Fibroblast of pulmonary artery (primary cell): ENCODE data around the gene CREB5.

Source experiments
- DNase-seq: peaks from one replicate; pipeline ENCODE4 v3.0.0-alpha.2; 2010; ENCODE audit warnings: low read depth
- H3K4me3 ChIP-seq: replicated peaks from 2 replicates; pipeline ENCODE4 v1.5.1; 2011; ENCODE audit warnings: low read depth, mild to moderate bottlenecking, control low read depth, low read length, moderate library complexity
- TF ChIP-seq, protein P1 (sequence below): IDR thresholded peaks from 2 replicates; pipeline ENCODE4 v1.5.1; 2011; ENCODE audit warnings: mild to moderate bottlenecking, control low read depth, low read length, inconsistent platforms; ENCODE audit errors: missing control alignments

Gene CREB5

DNA sequence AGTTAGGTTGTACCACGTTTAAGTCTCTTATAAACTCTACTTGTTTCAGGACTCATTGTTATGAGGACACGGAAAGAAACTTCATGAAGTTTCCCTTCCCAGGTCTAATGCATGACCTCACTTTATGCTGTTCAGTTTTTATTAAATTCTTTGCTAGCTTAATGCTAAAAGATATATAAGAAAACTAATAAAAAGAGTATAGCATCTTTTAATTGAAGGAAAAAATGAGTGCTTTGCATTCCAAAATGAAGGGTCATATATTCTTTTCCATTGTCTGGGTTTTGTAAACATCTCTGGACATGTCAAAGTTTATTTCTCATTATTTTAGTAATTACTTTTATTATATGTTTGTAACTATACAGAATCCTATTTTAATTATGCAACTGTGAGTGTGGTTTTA, 255.8 kb downstream of the CREB5 start:
- no peak overlapping the region for H3K4me3 ChIP-seq
- no peak for DNase-seq
- TF ChIP-seq, protein P1, sequence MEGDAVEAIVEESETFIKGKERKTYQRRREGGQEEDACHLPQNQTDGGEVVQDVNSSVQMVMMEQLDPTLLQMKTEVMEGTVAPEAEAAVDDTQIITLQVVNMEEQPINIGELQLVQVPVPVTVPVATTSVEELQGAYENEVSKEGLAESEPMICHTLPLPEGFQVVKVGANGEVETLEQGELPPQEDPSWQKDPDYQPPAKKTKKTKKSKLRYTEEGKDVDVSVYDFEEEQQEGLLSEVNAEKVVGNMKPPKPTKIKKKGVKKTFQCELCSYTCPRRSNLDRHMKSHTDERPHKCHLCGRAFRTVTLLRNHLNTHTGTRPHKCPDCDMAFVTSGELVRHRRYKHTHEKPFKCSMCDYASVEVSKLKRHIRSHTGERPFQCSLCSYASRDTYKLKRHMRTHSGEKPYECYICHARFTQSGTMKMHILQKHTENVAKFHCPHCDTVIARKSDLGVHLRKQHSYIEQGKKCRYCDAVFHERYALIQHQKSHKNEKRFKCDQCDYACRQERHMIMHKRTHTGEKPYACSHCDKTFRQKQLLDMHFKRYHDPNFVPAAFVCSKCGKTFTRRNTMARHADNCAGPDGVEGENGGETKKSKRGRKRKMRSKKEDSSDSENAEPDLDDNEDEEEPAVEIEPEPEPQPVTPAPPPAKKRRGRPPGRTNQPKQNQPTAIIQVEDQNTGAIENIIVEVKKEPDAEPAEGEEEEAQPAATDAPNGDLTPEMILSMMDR: no peak

DNA sequence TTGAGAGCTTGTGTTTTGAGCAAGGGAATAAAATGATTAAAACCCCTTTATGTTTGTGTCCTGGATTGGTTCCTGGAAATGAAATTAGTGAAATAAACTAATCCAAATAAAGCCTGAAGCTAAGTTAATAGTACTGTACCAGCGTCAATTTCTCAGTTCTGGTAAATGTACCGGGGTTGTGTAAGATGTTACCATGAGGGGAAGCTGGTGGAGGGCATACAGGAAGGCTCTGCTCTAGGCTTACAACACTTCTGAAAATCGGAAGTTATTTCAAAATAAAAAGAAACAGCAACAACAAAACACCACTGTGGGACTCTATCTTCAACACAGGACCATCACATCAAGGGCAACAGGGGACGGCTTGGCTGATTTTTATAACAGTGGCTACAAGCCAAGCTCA, 257.0 kb downstream of the CREB5 start:
- DNase-seq: no peak
- TF ChIP-seq, protein P1: no peak
- H3K4me3 ChIP-seq: no peak overlapping the region

GRCh38 chr7:28671526-28671925, 259.2 kb downstream of the CREB5 start:
- TF ChIP-seq, protein P1: no peak
- DNase-seq: no peak
- no peak overlapping the region for H3K4me3 ChIP-seq

- no peak for DNase-seq
- TF ChIP-seq, protein P1: no peak
- no peak overlapping the region for H3K4me3 ChIP-seq
Measured at GRCh38 chr7:28672397-28672797, 260.1 kb downstream of the CREB5 start.

- no peak for DNase-seq
- TF ChIP-seq, protein P1: no peak
- H3K4me3 ChIP-seq: no peak overlapping the region
Measured at GRCh38 chr7:28674359-28674782, 262.1 kb downstream of the CREB5 start.

DNA sequence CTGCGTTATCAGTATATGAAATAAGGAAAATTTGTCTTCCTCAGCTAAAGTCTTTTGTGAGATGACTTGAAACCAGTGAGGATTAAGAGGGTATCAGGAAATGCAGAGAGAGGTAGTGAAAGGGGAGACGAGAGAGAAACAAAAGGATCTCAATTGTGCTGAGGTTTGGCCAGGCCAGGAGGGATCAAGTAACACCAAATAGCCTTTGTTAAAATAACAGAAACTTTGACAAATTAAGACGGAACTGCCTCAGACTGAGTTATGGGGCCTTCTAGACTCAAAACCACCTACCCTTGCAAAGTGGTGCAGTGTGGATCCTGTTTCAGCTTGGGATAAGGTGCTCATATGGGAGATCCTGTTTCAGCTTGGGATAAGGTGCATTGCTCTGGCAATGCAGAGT, 263.1 kb downstream of the CREB5 start:
- H3K4me3 ChIP-seq: no peak overlapping the region
- DNase-seq: no peak
- TF ChIP-seq, protein P1: no peak

DNA sequence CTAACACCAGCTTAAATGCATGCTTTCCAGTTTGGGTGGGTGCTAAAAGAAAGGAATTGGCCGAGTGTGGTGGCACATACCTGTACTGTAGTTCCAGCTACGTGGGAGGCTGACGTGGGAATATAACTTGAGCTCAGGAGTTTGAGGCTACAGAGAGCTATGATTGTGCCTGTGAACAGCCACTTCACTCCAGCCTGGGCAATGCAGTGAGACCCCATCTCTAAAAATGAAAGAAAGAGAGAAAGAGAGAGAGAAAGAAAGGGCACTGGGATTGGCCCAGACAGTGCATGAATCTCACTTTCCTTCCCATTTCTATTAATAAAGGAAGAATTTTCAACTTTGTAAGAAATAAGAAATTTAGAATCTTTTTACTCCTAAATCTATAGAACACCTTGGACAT, 265.4 kb downstream of the CREB5 start:
- no peak overlapping the region for H3K4me3 ChIP-seq
- DNase-seq: no peak
- TF ChIP-seq, protein P1: no peak
